Measurements from ENCODE around the gene FGF11.
"Not testable (repeated sequence)": the region's sequence is repeated elsewhere in the genome, so short reads cannot be mapped to it uniquely, and the experiment has no call there.

The FGF11 gene

DNA sequence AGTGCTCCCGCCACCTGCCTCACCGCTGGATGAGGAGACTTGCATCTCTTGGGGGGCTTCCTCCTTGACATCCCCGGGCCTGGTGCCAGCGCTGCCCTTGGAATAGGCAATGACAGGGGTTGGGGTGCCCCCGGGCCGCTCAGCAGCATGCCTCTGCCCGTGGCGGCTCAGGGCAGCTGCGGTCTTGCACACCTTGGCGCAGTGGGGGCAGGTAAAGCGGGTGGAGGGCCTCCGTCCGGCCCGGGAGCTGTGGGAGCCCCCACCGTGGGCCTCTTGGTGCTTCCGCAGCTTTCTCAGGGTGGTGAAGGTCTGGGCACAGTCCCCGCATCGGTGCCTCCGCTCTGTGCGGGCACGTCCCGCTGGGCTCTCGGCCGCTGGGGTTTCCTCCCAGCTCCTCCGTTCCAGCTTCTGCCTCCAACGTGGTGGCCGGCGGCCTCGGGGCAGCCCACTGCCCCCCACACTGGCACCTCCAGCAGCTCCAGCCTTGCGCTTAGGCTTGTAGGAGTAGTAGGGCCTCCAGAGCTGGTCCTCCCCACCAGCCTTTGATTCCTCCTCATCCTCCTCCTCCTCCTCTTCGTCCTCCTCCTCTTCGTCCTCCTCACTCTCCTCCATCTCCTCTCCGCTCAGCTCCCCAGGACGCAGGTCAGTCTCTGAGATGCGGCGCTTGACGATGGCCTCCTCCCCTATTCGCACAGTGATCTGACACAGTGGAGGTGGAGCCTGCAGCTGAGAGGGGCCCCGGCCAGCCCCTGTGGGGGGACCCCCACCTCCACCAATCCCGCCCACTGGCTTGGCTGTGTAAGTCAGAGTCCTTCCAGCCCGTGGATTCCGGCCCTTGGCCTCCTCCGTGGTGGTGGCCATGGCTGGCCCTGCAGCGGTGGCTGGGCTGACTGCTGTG lies 23.4 kb downstream of the FGF11 start:
- no peak for DNase-seq (ENCODE audit: low spot score)

DNA sequence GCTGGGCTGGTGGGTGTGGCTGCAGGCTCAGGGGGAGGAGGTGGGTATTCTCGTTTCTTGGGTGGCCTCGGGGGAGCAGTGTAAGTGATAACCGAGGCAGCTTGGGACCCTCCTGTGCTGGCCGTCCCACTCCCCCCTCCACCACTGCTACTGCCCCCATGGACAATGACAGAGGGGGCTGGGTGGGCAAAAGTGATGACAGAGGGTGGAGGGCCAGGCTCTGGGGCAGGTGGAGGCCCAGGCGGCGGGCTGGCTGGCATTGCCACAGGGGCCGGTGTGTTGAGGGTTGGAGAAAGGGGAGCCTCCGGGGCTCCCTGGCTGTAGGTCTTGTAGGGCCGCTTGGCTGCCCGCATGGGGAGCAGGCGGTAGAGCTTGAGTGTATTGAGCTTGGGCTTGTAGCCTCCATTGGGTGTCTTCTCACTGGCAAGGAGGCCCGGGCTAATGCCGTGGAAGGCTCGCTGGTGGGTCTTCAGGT lies 24.1 kb downstream of the FGF11 start:
- DNase-seq (ENCODE audit: low spot score), result no peak

DNA sequence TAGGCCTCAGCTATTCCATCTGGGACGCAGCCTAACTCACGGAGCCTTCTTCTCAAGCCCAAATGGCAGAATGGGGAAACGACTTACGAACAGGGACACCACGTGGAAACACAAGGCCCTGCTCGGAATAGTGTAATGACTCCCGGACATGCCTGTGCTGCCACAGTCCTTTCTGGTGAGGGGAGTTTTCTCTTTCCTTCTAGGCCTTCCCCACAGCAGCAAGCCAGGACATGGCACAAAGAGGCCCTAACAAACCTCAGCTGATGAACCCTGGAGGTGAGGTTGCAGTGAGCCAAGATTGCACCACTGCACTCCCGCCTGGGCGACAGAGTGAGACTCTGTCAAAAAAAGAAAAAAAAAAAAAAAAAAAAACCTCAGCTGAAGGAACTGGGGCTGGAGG lies 24.8 kb downstream of the FGF11 start:
- no peak for DNase-seq (ENCODE audit: low spot score)

DNA sequence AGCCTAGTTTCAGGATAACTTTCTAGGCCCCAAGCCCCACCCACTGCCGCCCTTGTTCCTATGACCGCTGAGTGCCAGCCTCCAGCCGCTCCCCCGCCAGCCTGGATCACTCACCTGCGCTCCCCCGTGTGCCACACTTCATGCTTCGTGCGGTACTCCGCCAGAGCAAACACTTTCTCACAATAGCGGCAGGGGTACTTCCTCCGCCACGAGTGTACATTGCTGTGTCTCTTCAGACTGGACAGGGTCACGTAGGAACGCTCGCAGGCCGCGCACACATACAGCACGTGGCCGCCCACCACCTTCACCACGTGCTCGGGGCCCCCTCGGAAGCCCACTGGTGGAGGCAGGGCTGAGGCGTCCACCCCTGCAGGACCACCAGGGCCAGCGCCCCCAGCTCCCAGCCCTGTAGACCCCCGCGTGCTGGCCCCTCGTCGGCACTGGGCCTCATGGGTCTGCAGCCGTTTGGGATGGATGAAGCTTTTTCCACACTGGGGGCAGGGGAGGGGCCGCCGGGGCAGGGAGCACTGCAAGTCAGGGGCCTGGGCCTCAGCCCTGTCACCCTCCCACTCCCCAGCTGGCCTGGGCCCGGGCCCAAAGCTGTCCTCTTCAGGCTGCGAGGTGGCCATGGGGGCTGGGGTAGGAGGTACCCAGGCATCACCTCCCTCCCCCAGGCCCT lies 26.4 kb downstream of the FGF11 start:
- DNase-seq (ENCODE audit: low spot score), result no peak

DNA sequence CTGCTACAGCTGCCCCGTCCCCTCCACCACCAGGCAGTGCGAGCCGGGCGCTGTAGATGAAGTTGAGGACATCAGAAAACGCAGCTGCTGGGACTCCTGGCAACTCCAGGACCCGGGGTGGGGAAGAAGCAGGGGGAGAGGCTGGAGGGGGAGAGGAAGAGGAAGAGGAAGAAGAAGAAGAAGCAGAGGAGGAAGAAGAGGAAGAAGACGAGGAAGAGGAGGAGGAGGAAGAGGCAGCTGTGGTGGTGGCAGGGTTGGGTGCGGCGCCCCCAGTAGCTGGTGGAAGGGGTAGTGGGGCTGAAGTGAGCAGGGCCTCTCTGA lies 27.0 kb downstream of the FGF11 start:
- no peak for DNase-seq (ENCODE audit: low spot score)

DNA sequence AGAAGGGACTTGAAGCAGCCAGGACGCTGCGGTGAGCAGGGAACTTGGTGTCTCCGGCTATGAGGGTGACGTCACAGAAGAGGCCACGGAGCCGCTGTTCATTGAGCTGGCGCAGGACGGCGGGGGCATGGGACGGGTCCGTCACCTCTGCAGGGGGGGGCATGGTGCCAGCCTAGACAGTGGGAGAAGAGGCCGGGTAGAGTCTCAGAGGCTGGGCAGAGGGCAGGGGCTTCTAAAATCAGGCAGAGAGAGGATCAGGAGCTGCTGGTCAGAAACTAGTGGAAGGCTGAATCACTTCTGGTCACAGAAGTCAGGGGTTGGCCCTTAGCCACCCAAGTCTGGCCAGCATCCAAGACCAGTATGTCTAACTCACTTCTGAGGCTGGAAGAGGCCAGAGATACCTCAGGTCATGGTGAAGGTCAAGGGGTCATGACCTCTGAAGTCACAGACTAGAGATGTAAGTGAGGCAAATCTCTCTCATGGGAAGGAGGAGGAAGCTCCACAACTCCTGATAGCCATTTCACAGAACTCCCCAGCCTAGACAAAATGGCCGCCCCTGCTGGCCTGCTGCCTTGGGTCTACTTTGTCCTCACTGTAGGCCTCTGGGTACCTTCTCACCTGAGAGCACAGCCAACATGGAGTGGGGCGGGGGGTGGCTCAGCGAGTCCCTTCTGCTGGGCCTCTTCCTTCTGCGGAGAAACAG lies 27.5 kb downstream of the FGF11 start:
- DNase-seq (ENCODE audit: low spot score), result no peak

DNA sequence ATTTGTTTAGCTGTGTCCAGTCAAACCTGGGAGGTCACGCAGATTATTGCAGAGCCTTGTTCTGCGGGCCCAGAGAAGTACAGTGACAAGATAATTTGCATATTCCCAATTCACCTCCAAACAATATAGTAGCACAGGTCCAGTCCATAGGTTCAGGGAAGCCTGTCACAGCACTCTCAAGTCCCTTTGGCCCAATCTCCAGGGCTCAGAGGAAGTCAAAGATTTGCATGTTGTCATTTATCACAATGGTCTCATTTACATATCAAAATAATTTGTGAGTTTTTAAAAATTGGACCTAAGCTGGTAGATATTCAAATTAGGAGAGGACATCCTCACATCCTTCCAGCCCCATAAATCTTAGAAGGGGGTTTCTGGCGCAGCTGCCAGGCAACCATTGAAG lies 28.2 kb downstream of the FGF11 start:
- no peak for DNase-seq (ENCODE audit: low spot score)

DNA sequence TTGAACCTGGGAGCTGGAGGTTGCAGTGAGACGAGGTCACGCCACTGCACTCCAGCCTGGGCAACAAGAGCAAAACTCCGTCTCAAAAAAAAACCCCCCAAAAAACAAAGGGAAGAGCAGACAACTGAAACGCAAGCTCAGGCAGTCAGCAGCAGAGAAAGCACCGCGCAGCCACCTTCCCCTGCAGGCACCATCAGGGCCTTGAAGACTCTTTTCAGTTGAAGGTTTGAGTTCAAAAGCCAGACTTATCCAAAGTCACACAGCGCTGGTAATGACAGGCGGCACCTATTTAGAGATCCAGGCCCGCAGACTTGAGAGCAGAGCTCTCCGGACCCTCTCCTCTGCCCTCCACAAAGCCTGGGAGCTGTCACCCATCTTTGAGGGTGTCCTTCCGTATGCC lies 29.0 kb downstream of the FGF11 start:
- DNase-seq (ENCODE audit: low spot score), result no peak

DNA sequence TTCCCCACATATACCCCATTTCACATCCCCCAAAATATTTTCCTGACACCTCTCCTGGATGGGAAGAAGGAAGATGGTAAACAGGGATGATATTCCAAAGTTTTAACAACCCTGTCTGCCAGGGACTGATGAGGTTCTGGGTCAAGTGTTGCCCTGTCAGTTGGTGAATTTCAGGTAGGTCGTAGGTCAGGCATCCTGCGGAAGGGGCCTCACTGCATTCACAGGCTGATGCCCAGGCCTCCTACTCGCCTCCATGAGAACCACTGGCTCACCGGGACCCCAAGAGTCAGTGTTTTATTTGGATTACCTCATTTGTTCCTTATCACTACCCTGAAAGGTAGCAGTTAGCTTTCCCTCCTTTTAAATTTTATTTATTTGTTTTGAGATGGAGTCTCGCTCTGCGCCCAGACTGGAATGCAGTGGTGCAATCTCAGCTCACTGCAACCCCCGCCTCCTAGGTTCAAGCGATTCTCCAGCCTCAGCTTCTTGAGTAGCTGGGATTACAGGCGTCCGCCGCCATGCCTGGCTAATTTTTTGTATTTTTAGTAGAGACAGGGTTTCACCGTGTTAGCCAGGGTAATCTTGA lies 29.6 kb downstream of the FGF11 start:
- DNase-seq (ENCODE audit: low spot score), result no peak

DNA sequence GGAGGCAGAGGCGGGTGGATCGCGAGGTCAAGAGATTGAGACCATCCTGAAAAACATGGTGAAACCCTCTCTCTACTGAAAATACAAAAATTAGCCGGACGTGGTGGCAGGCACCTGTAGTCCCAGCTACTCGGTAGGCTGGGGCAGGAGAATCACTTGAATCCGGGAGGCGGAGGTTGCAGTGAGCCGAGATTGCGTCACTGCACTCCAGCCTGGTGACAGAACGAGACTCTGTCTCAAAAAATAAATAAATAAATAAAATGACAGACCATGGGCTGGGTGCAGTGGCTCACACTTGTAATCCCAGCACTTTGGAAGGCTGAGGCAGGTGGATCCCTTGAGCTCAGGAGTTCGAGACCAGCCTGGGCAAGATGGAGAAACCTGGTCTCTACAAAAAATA lies 30.5 kb downstream of the FGF11 start:
- not testable (repeated sequence) for DNase-seq (ENCODE audit: low spot score)

DNA sequence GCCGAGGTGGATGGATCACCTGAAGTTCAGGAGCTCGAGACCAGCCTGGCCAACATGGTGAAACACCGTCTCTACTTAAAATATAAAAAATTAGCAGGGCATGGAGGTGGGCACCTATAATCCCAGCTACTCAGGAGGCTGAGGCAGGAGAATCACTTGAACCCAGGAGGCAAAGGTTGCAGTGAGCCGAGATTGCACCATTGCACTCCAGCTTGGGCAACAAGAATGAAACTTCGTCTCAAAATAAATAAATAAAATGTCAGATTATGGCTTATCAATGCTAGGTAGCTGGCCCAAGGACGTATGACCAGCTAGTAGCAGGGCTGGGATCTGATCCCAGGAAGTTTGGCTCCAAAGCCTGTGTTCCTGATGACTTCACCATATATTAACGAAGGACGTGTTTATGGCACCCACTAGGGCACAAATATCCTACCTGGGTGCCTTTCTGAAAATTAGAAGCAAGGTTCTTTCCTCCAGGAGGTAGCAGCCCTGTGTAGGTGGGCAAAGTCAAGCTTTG lies 31.2 kb downstream of the FGF11 start:
- DNase-seq (ENCODE audit: low spot score), result not testable (repeated sequence)

DNA sequence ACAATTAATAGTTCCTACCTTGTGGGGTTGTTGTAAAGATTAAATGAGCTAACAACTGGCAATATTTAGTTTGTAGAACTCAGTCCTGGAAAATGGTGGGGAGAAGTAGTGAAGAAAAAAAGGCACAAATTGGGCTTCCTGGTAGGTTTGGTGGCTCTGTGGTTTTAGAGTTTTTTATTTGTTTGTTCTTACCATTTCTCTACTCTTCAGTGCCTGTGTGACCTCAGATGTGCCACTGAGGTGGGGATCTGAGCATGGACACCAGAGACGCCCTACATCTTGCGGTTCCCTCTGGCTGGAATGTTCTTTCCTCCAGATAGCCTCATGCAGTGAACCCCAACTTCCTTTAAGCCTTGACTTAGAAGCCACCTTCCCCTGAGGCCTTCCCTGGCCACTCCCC lies 32.4 kb downstream of the FGF11 start:
- DNase-seq (ENCODE audit: low spot score), result no peak

DNA sequence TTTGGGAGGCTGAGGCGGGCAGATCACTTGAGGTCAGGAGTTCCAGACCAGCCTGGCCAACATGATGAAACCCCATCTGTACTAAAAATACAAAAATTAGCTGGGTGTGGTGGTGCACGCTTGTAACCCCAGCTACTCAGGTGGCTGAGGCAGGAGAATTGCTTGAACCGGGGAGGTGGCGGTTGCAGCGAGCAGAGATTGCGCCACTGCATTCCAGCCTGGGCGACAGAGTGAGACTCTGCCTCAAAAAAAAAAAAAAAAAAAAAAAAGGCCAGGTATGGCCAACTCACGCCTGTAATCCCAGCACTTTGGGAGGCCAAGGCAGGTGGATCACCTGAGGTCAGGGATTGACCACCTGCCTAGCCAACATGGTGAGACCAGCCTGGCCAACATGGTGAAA lies 35.5 kb downstream of the FGF11 start:
- not testable (repeated sequence) for DNase-seq (ENCODE audit: low spot score)

DNA sequence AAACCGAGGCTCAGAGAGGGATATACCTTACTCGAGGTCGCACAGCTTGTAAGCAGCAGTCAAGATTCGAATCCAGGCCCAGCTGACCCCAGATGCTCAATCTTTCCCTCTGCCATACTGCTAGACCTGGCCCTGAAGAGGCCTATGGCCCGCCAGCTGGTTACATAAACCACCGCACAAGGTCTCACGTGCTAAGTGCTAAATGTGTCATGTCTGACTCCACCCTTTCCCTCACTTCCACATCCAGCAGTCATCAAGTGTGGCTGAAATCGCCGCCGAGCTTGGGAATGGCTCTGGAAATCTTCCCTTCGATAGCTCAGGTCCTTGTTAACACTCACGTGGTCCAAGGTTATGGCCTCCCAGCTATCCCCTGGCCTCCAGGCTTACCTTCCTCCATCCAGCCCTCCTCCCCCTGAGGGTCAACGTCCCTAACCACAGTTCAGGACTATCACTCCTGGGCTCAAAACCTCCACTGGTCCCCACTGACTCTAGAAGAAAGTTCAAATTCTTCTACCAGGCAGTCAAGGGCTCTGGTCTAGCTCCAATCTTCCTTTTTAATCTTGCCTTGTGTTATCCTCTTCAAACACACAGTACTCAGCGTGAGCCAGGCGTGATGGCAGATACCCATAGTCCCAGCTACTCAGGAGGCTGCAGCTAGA lies 36.6 kb downstream of the FGF11 start:
- no peak for DNase-seq (ENCODE audit: low spot score)

DNA sequence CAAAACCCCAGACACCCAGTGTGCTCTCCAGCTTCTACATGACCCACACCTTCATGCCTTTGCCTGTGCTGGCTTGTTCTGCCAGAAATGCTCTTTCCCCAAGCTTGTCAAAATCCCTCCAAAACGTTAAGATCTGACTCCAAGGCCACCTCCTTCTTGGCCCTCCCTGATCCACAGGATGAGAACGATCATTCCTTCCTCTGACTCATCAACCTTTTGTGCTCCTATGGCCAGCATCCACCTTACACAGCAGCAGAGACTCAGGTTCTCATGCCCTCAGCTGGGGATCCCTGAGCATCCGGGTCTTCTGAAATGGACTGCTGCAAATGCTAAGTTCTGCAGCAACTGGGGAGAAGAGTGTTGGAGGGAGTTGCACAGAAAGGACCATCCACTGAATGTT lies 37.2 kb downstream of the FGF11 start:
- DNase-seq (ENCODE audit: low spot score), result no peak

DNA sequence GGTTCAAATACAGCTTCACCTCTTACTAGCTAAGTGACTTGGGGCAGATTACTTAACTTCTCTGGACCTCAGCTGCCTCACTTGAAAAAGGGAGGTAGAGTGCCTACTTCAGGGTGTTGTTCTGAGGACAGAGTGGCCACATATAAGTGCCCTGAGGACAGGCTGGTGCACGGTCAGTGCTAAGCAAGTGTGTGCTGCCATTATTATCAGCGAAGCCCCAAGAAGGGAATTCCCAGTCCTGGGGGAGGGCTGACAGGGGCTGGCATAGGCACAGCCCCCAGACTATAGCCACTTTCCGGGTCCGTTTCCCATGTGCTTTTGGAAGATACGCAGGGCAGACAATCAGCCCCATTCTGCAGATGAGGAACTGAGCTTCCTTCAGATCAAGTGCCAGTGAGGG lies 37.6 kb downstream of the FGF11 start:
- DNase-seq (ENCODE audit: low spot score), result no peak

DNA sequence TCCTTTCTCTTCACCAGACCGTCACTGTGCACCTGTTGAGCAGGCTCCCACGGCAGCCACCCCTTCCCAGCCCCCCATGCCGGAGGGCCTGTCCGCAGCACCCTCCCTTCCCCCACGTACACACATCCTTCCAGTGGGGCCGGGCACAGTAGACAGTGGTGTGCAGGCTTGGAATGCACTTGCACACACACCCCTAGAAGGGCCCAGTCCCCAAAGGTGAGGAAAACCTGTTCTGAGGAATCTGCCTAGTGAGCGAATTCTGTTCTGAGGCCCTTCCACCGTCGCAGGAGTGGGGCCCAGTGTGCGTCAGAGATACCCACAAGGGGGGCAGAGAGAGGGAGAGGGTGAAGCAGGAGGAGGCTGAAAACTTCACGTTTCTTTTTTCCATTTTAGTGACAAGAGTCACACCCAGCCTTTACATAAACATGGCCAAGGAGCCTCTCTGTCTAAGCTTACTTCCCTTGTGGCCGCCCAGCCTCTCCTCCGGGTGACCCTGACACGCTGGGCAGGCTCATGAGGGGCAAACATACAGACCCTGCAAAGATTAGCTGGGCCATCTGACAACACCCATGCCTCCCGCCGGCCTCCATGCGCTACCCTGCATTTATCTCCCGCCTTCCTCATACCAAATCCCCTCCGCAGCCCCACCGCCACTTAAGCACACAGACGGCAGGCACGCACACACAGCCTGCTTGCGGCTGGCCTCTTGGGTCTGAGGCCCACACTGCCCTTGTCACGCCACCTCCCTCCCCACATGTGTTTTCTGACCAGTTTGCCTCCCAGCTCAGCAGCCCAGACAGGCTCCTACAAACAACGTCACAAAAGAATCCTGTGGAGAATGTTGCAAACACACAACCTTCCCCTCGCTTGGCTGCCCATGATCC lies 38.3 kb downstream of the FGF11 start:
- DNase-seq (ENCODE audit: low spot score), result peak; percentile 25

DNA sequence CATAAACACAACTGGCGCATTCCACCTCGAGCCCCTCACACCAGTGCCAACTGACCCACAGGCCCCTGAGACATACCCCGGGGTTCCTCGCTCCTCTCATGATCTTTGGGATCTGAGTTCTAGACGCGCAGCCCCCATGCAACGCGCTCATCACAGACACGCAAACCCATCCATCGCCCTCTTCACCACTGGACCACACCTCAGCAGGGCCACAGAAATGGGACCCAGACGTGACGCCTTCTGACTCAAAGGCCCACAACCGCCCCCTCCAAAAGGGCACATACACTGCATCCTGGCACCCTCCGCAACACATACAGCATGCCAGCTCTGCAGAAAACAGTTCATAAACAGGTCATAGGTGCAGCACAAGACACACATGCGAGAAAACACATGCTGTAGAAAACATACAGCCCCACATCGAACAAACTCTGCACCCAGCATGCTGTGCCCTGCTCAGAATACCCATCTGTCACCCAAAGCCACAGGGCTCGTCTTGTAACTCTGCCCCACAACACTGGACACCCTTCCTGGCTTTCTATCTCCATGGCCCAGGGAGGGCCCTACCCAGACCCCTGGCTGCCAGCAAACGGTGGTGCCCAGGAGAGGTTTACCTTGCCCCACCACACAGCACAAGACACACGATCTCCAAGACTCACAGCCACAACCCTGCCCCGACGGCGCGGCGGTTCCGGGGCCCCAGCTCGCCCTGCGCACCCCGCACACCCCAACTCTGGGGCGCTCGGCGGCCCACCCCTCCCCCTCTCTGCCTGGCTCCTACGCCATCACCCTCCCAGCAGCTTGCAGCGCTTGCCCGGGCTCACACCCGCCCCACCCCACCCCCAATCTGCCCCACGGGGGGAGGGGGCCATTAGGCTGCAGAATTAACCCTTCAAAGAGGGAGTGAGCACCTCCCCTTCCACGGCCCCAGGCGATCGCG lies 39.2 kb downstream of the FGF11 start:
- peak; percentile 64 for DNase-seq (ENCODE audit: low spot score)

DNA sequence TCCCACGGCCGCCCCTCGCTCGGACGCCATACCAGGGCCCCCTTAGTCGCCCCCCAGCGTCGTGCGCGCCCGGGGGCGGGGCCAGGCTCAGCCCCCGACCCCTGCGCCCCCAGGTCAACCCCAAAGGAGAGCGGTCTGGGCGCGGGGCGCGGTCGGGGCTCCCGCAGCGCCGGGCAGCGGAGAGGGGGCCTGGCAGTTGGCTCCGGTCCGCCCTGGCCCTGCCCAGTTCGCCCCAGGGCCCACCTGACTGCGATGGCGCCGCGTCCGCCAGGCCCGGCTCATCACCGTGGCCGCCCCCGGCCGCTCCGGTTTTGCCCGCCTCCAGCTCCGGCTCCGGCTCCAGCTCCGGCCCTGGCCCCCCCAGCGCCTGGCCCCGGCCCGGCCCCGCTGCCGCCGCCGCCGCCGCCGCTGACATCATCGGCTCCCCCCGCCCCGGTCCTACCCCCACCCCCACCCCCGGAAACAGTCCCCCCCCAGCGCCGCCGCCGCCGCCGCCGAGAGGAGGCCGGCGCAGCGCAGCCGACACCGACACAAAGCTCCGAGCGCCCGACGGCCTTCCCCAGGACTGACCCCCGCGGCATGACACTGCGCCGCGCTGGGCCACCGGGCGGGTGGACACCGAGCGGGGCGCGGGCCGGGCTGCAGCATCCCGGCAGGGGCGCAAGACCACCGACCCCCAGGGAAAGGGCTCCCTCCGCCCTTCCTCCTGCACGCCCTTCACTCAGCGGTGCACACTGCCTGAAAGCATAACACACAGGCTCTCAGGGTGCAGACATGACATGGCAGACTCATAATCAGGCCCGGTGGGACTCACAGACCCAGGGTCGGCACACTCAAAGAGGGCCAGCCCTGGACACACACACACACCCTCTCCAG lies 40.1 kb downstream of the FGF11 start, which contains the start of gene ZBTB4:
TSS of gene ZBTB4 (minus strand) at position 419 of the 876 bp plus-strand sequence. CDS start 12,830 bp downstream, outside the sequence.
- peak; percentile 53 for DNase-seq (ENCODE audit: low spot score)

Data from putamen (tissue), 1 donor.